HepG2 (cell line): ENCODE results near the gene NSMCE1. TPM values are rescaled to one million over a fixed set of nuclear protein-coding genes. Genes with fewer than 3 reads are reported as not detected.

Experiments used
- CTCF ChIP-seq: sonication (generic); formaldehyde crosslinking; IDR thresholded peaks from 2 replicates; pipeline ENCODE4 v1.5.0; 2020; ENCODE audit warnings: mild to moderate bottlenecking, missing genetic modification reagents, moderate library complexity
- DMTF1 ChIP-seq: sonication (generic); formaldehyde crosslinking; IDR thresholded peaks from 2 replicates; pipeline ENCODE4 v1.4.0; 2020; ENCODE audit warnings: mild to moderate bottlenecking, missing genetic modification reagents
- E2F1 ChIP-seq: sonication (generic); formaldehyde crosslinking; IDR thresholded peaks from 2 replicates; pipeline ENCODE4 v1.5.0; 2020; ENCODE audit warnings: missing genetic modification reagents
- EZH2 ChIP-seq: conservative IDR thresholded peaks from 2 replicates; pipeline ENCODE4 v1.6.1; 2012; ENCODE audit warnings: mild to moderate bottlenecking, low read depth, low read length, moderate library complexity
- FOXA1 ChIP-seq, 2 experiments: fragments of 450-650 bp in 1 of 2; sonication (generic) in 1 of 2; formaldehyde crosslinking in 1 of 2; IDR thresholded peaks; 2 replicates each; pipeline versions ENCODE4 v1.4.0 to v1.6.1; 2016 to 2020; ENCODE audit warnings: missing genetic modification reagents in 1 of 2
- GTF2F1 ChIP-seq: fragments of 150-350 bp; IDR thresholded peaks from 2 replicates; pipeline ENCODE4 v1.6.1; 2014; ENCODE audit warnings: low read length
- KDM2A ChIP-seq: sonication (generic); formaldehyde crosslinking; IDR thresholded peaks from 2 replicates; pipeline ENCODE4 v1.4.0; 2020; ENCODE audit warnings: low read depth, missing genetic modification reagents, borderline replicate concordance
- KMT2B ChIP-seq: IDR thresholded peaks from 2 replicates; pipeline ENCODE4 v1.6.1; 2016; ENCODE audit warnings: missing genetic modification reagents, missing compliant biosample characterization
- RFX3 ChIP-seq: IDR thresholded peaks from 2 replicates; pipeline ENCODE4 v1.6.1; 2016; ENCODE audit warnings: missing biosample characterization, missing genetic modification reagents
- SIX4 ChIP-seq: sonication (generic); formaldehyde crosslinking; IDR thresholded peaks from 2 replicates; pipeline ENCODE4 v1.4.0; 2020; ENCODE audit warnings: missing genetic modification reagents
- STAT5B ChIP-seq: sonication (generic); formaldehyde crosslinking; IDR thresholded peaks from 2 replicates; pipeline ENCODE4 v1.4.0; 2020; ENCODE audit warnings: missing genetic modification reagents
- TARDBP ChIP-seq: sonication (generic); formaldehyde crosslinking; IDR thresholded peaks from 2 replicates; pipeline ENCODE4 v1.8.0; 2022; ENCODE audit warnings: mild to moderate bottlenecking, missing genetic modification reagents
- ZBTB44 ChIP-seq: sonication (generic); formaldehyde crosslinking; IDR thresholded peaks from 2 replicates; pipeline ENCODE4 v1.4.0; 2020; ENCODE audit warnings: missing genetic modification reagents
- ZNF230 ChIP-seq: sonication (generic); formaldehyde crosslinking; IDR thresholded peaks from 2 replicates; pipeline ENCODE4 v1.4.0; 2020; ENCODE audit warnings: mild to moderate bottlenecking, missing genetic modification reagents
- ZNF3 ChIP-seq: IDR thresholded peaks from 2 replicates; pipeline ENCODE4 v1.7.0; 2017; ENCODE audit warnings: inconsistent platforms
- ZNF543 ChIP-seq: sonication (generic); formaldehyde crosslinking; IDR thresholded peaks from 2 replicates; pipeline ENCODE4 v1.4.0; 2020; ENCODE audit warnings: mild to moderate bottlenecking, missing genetic modification reagents
- ZNF598 ChIP-seq: sonication (generic); formaldehyde crosslinking; IDR thresholded peaks from 2 replicates; pipeline ENCODE4 v1.5.1; 2020; ENCODE audit warnings: mild to moderate bottlenecking, missing genetic modification reagents, borderline replicate concordance
- ZNF616 ChIP-seq: sonication (generic); formaldehyde crosslinking; IDR thresholded peaks from 2 replicates; pipeline ENCODE4 v1.5.0; 2020; ENCODE audit warnings: low read depth, mild to moderate bottlenecking, missing genetic modification reagents
- ZNF629 ChIP-seq: sonication (generic); formaldehyde crosslinking; conservative IDR thresholded peaks from 2 replicates; pipeline ENCODE4 v1.5.0; 2020; ENCODE audit warnings: missing genetic modification reagents
- ZNF879 ChIP-seq: sonication (generic); formaldehyde crosslinking; IDR thresholded peaks from 2 replicates; pipeline ENCODE4 v1.8.1; 2023; ENCODE audit warnings: missing genetic modification reagents
- ZSCAN9 ChIP-seq: IDR thresholded peaks from 2 replicates; pipeline ENCODE4 v1.6.1; 2016; ENCODE audit warnings: borderline replicate concordance
- polyA plus RNA-seq, 8 experiments: library from polyadenylated mRNA; depleted of rRNA in 3 of 8; stranded (reverse) in 7 of 8; unstranded in 1 of 8; fragments of >200 nt; fragmentation: Illumina TruSeq in 4 of 8; extraction: Trizol in 4 of 8; gene quantifications; 2 replicates each; pipeline versions ENCODE4 v1.2.1 to v1.2.3, GENCODE V29; 2011 to 2016; ENCODE audit warnings: low read depth in 4 of 8, missing spikeins in 1 of 8, mixed read lengths in 1 of 8; ENCODE audit not compliant: insufficient read depth in 1 of 8
- total RNA-seq, 5 experiments: library from RNA; depleted of rRNA; stranded (reverse); fragments of >200 nt; fragmentation: Illumina TruSeq; extraction: Trizol; gene quantifications; 2 replicates each; pipeline ENCODE4 v1.2.3, GENCODE V29; 2016; ENCODE audit warnings: low read depth in 1 of 5

Gene NSMCE1
- total and polyA plus RNA-seq, 2 of the 13 experiments (the other 11 are each of a cell fraction or from before 2014, with no cell fraction given), result 42.7 to 52.9 TPM

- TF ChIP-seq ZBTB44 (CRISPR knock-in tag) (no peak), KDM2A (CRISPR knock-in tag) (peak; percentile 65; the same call in 1 of the 2 replicates), ZSCAN9 (CRISPR knock-in tag) (peak; percentile 92; the same call in 1 of the 2 replicates), ZNF629 (0 out of 2 replicates have a peak, but pooled peaks have one; percentile 62), GTF2F1 (0 out of 2 replicates have a peak, but pooled peaks have one; percentile 14), KMT2B (CRISPR knock-in tag) (peak; percentile 82; the same call in 1 of the 2 replicates), ZNF616 (CRISPR knock-in tag) (no peak), STAT5B (CRISPR knock-in tag) (no peak), DMTF1 (CRISPR knock-in tag) (no peak), EZH2 (no peak), CTCF (CRISPR knock-in tag) (peak; percentile 40; the same call in 1 of the 2 replicates), ZNF230 (CRISPR knock-in tag) (peak; percentile 11; the same call in 1 of the 2 replicates), ZNF598 (CRISPR knock-in tag) (no peak), RFX3 (no peak), ZNF3 (CRISPR knock-in tag) (no peak), SIX4 (peak; percentile 70), FOXA1 (IDR thresholded peaks at IDR 0.05) (no peak), FOXA1 (CRISPR knock-in tag; IDR thresholded peaks at IDR 0.05) (peak; percentile 82), ZNF879 (CRISPR knock-in tag) (no peak), TARDBP (CRISPR knock-in tag) (peak; percentile 96), ZNF543 (CRISPR knock-in tag) (0 out of 2 replicates have a peak, but pooled peaks have one; percentile 28), E2F1 (peak; percentile 56; the same call in 1 of the 2 replicates)
Measured at GRCh38 chr16:27273670-27274423, 5.3 kb upstream of the NSMCE1 start (continued).
